ENCODE data around the gene ADAMTS13.

The ADAMTS13 gene

DNA sequence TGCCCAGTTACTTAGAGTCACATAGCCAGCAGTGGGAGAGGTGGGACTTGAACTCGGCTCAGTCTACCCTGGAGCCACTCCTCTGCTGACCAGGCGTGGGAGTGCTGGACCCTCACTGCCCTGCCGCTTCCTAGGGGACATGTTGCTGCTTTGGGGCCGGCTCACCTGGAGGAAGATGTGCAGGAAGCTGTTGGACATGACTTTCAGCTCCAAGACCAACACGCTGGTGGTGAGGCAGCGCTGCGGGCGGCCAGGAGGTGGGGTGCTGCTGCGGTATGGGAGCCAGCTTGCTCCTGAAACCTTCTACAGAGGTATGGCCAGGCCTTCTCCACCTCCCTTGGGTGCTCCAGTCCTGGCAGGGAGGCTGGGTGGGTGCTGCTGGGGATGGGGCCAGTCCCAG, 34.2 kb downstream of the ADAMTS13 start:
- H3K4me3 ChIP-seq (IDR thresholded peaks at IDR 0.05; ENCODE audit: insufficient read depth, low read depth, low read length), result no peak overlapping the region
- H3K4me1 ChIP-seq (ENCODE audit: low read depth, poor library complexity, severe bottlenecking), result no peaks in the 10 kb centered on the region
- no peak overlapping the region for H2AFZ ChIP-seq (ENCODE audit: low read depth)
- no peak overlapping the region for H3K27ac ChIP-seq
- H4K20me1 ChIP-seq (ENCODE audit: insufficient read depth), result no peaks in the 10 kb centered on the region
- no peaks in the 10 kb centered on the region for H3K79me2 ChIP-seq (ENCODE audit: insufficient read depth, low read depth)
- H3K9ac ChIP-seq, result no peak overlapping the region
- no peaks in the 10 kb centered on the region for H3K36me3 ChIP-seq (ENCODE audit: insufficient read depth)
- no peak overlapping the region for H3K4me2 ChIP-seq
- TF ChIP-seq, protein P1, sequence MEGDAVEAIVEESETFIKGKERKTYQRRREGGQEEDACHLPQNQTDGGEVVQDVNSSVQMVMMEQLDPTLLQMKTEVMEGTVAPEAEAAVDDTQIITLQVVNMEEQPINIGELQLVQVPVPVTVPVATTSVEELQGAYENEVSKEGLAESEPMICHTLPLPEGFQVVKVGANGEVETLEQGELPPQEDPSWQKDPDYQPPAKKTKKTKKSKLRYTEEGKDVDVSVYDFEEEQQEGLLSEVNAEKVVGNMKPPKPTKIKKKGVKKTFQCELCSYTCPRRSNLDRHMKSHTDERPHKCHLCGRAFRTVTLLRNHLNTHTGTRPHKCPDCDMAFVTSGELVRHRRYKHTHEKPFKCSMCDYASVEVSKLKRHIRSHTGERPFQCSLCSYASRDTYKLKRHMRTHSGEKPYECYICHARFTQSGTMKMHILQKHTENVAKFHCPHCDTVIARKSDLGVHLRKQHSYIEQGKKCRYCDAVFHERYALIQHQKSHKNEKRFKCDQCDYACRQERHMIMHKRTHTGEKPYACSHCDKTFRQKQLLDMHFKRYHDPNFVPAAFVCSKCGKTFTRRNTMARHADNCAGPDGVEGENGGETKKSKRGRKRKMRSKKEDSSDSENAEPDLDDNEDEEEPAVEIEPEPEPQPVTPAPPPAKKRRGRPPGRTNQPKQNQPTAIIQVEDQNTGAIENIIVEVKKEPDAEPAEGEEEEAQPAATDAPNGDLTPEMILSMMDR (conservative IDR thresholded peaks at IDR 0.05; ENCODE audit: low read depth, low read length), result no peak
- peaks cover 75% of the 10 kb centered on the region for H3K27me3 ChIP-seq (ENCODE audit: insufficient read depth, low read depth)

DNA sequence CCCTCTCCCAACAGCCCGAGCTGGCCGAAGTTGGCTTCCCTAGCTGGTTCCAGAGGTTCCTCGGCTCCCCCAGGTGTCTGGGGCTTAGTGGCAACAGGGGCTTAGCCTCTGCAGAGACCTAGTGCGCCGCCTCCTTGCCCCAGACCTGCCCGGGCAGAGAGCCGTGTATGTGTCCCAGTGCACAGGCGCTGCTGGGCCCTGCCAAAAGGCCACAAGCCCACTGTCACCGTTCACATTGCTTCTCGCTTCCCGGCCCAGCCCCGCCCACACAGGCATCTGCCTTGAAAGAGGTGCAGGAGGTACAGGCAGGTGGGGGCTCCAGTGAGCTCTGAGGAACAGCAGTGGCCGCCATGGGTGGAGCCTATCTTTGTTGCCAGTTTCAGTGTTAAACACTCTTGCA, 35.1 kb downstream of the ADAMTS13 start:
- no peaks in the 10 kb centered on the region for H3K36me3 ChIP-seq (ENCODE audit: insufficient read depth)
- no peaks in the 10 kb centered on the region for H3K4me1 ChIP-seq (ENCODE audit: low read depth, poor library complexity, severe bottlenecking)
- TF ChIP-seq, protein P1 (conservative IDR thresholded peaks at IDR 0.05; ENCODE audit: low read depth, low read length), result no peak
- no peaks in the 10 kb centered on the region for H4K20me1 ChIP-seq (ENCODE audit: insufficient read depth)
- no peak overlapping the region for H3K4me3 ChIP-seq (IDR thresholded peaks at IDR 0.05; ENCODE audit: insufficient read depth, low read depth, low read length)
- no peak overlapping the region for H3K9ac ChIP-seq
- H3K27ac ChIP-seq, result no peak overlapping the region
- no peak overlapping the region for H2AFZ ChIP-seq (ENCODE audit: low read depth)
- peaks cover 75% of the 10 kb centered on the region for H3K27me3 ChIP-seq (ENCODE audit: insufficient read depth, low read depth)
- no peaks in the 10 kb centered on the region for H3K79me2 ChIP-seq (ENCODE audit: insufficient read depth, low read depth)
- no peak overlapping the region for H3K4me2 ChIP-seq

DNA sequence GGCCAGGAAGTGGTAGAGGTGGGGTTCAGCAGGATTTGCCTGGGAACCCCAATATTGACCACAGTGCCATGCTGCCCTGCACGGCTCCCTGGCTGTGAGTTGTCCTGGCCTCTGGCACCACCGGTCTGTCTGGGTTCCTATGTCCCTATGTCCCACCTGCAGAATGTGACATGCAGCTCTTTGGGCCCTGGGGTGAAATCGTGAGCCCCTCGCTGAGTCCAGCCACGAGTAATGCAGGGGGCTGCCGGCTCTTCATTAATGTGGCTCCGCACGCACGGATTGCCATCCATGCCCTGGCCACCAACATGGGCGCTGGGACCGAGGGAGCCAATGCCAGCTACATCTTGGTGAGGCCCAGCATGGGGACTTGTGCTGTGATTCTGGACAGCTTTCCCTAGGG, 35.6 kb downstream of the ADAMTS13 start:
- H3K27ac ChIP-seq, result no peak overlapping the region
- H3K79me2 ChIP-seq (ENCODE audit: insufficient read depth, low read depth), result no peaks in the 10 kb centered on the region
- no peak overlapping the region for H2AFZ ChIP-seq (ENCODE audit: low read depth)
- TF ChIP-seq, protein P1 (conservative IDR thresholded peaks at IDR 0.05; ENCODE audit: low read depth, low read length), result no peak
- H4K20me1 ChIP-seq (ENCODE audit: insufficient read depth), result no peaks in the 10 kb centered on the region
- H3K9ac ChIP-seq, result no peak overlapping the region
- H3K36me3 ChIP-seq (ENCODE audit: insufficient read depth), result no peaks in the 10 kb centered on the region
- no peaks in the 10 kb centered on the region for H3K4me1 ChIP-seq (ENCODE audit: low read depth, poor library complexity, severe bottlenecking)
- H3K4me3 ChIP-seq (IDR thresholded peaks at IDR 0.05; ENCODE audit: insufficient read depth, low read depth, low read length), result no peak overlapping the region
- H3K27me3 ChIP-seq (ENCODE audit: insufficient read depth, low read depth), result peaks cover 75% of the 10 kb centered on the region
- no peak overlapping the region for H3K4me2 ChIP-seq

DNA sequence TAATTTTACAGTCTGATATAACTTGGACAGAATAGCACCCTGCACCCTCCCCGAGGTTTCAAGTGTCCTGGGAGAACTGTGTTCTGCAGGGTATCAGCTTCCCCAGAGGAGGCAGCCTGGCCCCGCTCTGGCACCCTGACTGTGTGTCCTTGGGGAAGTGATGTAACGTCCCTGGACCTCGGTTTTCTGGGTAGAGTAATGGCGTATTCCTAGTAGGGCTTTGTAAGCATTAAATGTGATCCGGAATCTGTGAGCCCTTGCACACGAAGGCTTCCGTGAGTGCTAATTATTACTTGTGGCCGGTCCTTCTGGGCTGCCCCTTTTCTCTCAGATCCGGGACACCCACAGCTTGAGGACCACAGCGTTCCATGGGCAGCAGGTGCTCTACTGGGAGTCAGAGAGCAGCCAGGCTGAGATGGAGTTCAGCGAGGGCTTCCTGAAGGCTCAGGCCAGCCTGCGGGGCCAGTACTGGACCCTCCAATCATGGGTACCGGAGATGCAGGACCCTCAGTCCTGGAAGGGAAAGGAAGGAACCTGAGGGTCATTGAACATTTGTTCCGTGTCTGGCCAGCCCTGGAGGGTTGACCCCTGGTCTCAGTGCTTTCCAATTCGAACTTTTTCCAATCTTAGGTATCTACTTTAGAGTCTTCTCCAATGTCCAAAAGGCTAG, 36.6 kb downstream of the ADAMTS13 start:
- no peaks in the 10 kb centered on the region for H3K4me1 ChIP-seq (ENCODE audit: low read depth, poor library complexity, severe bottlenecking)
- TF ChIP-seq, protein P1 (conservative IDR thresholded peaks at IDR 0.05; ENCODE audit: low read depth, low read length), result no peak
- H3K4me2 ChIP-seq, result peak overlapping the region; percentile 14; the same call in 1 of the 2 replicates
- no peak overlapping the region for H3K27ac ChIP-seq
- H2AFZ ChIP-seq (ENCODE audit: low read depth), result no peak overlapping the region
- no peaks in the 10 kb centered on the region for H4K20me1 ChIP-seq (ENCODE audit: insufficient read depth)
- no peak overlapping the region for H3K9ac ChIP-seq
- H3K36me3 ChIP-seq (ENCODE audit: insufficient read depth), result no peaks in the 10 kb centered on the region
- no peak overlapping the region for H3K4me3 ChIP-seq (IDR thresholded peaks at IDR 0.05; ENCODE audit: insufficient read depth, low read depth, low read length)
- peaks cover 76% of the 10 kb centered on the region for H3K27me3 ChIP-seq (ENCODE audit: insufficient read depth, low read depth)
- no peaks in the 10 kb centered on the region for H3K79me2 ChIP-seq (ENCODE audit: insufficient read depth, low read depth)
